ENCODE measurements around the gene CHRDL2.
"Not testable (repeated sequence)": the region's sequence is repeated elsewhere in the genome, so short reads cannot be mapped to it uniquely, and the experiment has no call there.

The CHRDL2 gene

GRCh38 chr11:74662487-74663103, 68.6 kb downstream of the CHRDL2 start:
- DNase-seq: no peak

- DNase-seq: not testable (repeated sequence)
Observed at GRCh38 chr11:74659124-74659523, 72.1 kb downstream of the CHRDL2 start.

GRCh38 chr11:74654976-74655375, 76.2 kb downstream of the CHRDL2 start:
- DNase-seq: no peak

- DNase-seq: no peak
Observed at GRCh38 chr11:74650498-74650897, 80.7 kb downstream of the CHRDL2 start.

- no peak for DNase-seq
Observed at GRCh38 chr11:74648894-74649293, 82.3 kb downstream of the CHRDL2 start.

GRCh38 chr11:74647831-74648230, 83.4 kb downstream of the CHRDL2 start:
- no peak for DNase-seq

GRCh38 chr11:74647404-74647803, 83.8 kb downstream of the CHRDL2 start:
- DNase-seq: no peak

GRCh38 chr11:74646954-74647353, 84.3 kb downstream of the CHRDL2 start:
- DNase-seq: peak; percentile 39

Measured in retina (tissue), 1 donor.